PC-3 (cell line): ENCODE results near the gene DGKG. TPM values are rescaled to one million over a fixed set of nuclear protein-coding genes. Genes with fewer than 3 reads are reported as not detected.

ENCODE experiments used
- ATAC-seq: fragments of 200-7000 bp; cut with Tn5 transposase; 2 replicates; pipeline ENCODE4 v1.9.1; 2020; ENCODE audit warnings: mild to moderate bottlenecking, moderate library complexity
- BruUV-seq: library from RNA; stranded (reverse); fragments of 400-500 nt; replicated peaks from 2 replicates; lab custom pipeline; 2021; lab: Mats Ljungman, UMichigan
- CTCF ChIA-PET: fragments of 300-600 bp; sonication (Branson Sonifier 250); formaldehyde crosslinking; loops from one replicate; lab custom pipeline; 2022; ENCODE audit warnings: antibody characterized with exemption; lab: Charles Lee
- POLR2A ChIA-PET: fragments of 300-600 bp; sonication (Branson Sonifier 250); formaldehyde crosslinking; loops from one replicate; lab custom pipeline; 2022; ENCODE audit warnings: antibody characterized with exemption; ENCODE audit not compliant: unreplicated experiment; lab: Charles Lee
- DNase-seq: peaks from one replicate; pipeline ENCODE4 v3.0.0-alpha.2; 2015
- H2AFZ ChIP-seq: fragments of 300-600 bp; sonication (generic); 2 replicates; pipeline ENCODE4 v1.6.0; 2016; ENCODE audit warnings: antibody characterized with exemption, low read length
- H3F3A ChIP-seq: fragments of 300-600 bp; sonication (generic); one replicate; pipeline ENCODE4 v1.6.0; 2017; ENCODE audit warnings: antibody characterized with exemption, low read length, control low read depth, mild to moderate bottlenecking; ENCODE audit not compliant: unreplicated experiment
- H3K27ac ChIP-seq: fragments of 300-600 bp; sonication (generic); 2 replicates; pipeline ENCODE4 v1.5.1; 2016; ENCODE audit warnings: mild to moderate bottlenecking, low read length
- H3K27me3 ChIP-seq: fragments of 300-600 bp; sonication (generic); 2 replicates; pipeline ENCODE4 v1.6.1; 2016; ENCODE audit warnings: low read length, mixed read lengths
- H3K36me3 ChIP-seq: fragments of 300-600 bp; sonication (generic); 2 replicates; pipeline ENCODE4 v1.6.1; 2016; ENCODE audit warnings: low read depth, mixed run types, low read length, mixed read lengths
- H3K4me1 ChIP-seq: fragments of 300-600 bp; sonication (generic); 2 replicates; pipeline ENCODE4 v1.5.1; 2016; ENCODE audit warnings: low read length; ENCODE audit not compliant: insufficient read depth
- H3K4me2 ChIP-seq: fragments of 300-600 bp; sonication (generic); 2 replicates; pipeline ENCODE4 v1.6.0; 2016; ENCODE audit warnings: low read length
- H3K4me3 ChIP-seq: fragments of 300-600 bp; sonication (generic); 2 replicates; pipeline ENCODE4 v1.5.1; 2016; ENCODE audit warnings: mild to moderate bottlenecking, low read length, mixed read lengths
- H3K79me2 ChIP-seq: fragments of 300-600 bp; sonication (generic); 2 replicates; pipeline ENCODE4 v1.6.1; 2017; ENCODE audit warnings: low read length, mixed read lengths
- H3K9ac ChIP-seq: fragments of 300-600 bp; sonication (generic); 2 replicates; pipeline ENCODE4 v1.6.0; 2016; ENCODE audit warnings: mild to moderate bottlenecking, low read length
- H3K9me2 ChIP-seq: fragments of 300-600 bp; sonication (generic); replicated peaks from 2 replicates; pipeline ENCODE4 v1.6.1; 2016; ENCODE audit warnings: mixed run types, low read length, mixed read lengths
- H3K9me3 ChIP-seq: fragments of 300-600 bp; sonication (generic); 2 replicates; pipeline ENCODE4 v1.6.1; 2016; ENCODE audit warnings: low read length, mixed read lengths
- H4K20me1 ChIP-seq: fragments of 300-600 bp; sonication (generic); 2 replicates; pipeline ENCODE4 v1.6.1; 2016; ENCODE audit warnings: low read length, mixed read lengths
- EZH2 ChIP-seq: fragments of 300-600 bp; sonication (generic); IDR thresholded peaks from one replicate; pipeline ENCODE4 v1.6.1; 2017; ENCODE audit warnings: antibody characterized with exemption, mild to moderate bottlenecking, low read length; ENCODE audit not compliant: unreplicated experiment
- EZH2phosphoT487 ChIP-seq: fragments of 300-600 bp; sonication (generic); IDR thresholded peaks from 2 replicates; pipeline ENCODE4 v1.6.1; 2018; ENCODE audit warnings: mild to moderate bottlenecking, antibody characterized with exemption, low read length, borderline replicate concordance
- intact Hi-C: fragments of 100-400 bp; cut with micrococcal nuclease; formaldehyde crosslinking; loops from 2 replicates; pipeline ENCODE4 v1.9.0; 2023
- total RNA-seq: library from RNA; depleted of rRNA; stranded (reverse); fragments of >200 nt; gene quantifications from 2 replicates; pipeline ENCODE4 v1.2.3, GENCODE V29; 2014
- TF ChIP-seq, protein P1 (sequence below): fragments of 300-600 bp; sonication (generic); conservative IDR thresholded peaks from 2 replicates; pipeline ENCODE4 v1.5.1; 2017; ENCODE audit warnings: antibody characterized with exemption, low read depth, mild to moderate bottlenecking, low read length

DGKG gene
- total RNA-seq, 1 experiment from 2014 or later, result 2.7 TPM

DNA sequence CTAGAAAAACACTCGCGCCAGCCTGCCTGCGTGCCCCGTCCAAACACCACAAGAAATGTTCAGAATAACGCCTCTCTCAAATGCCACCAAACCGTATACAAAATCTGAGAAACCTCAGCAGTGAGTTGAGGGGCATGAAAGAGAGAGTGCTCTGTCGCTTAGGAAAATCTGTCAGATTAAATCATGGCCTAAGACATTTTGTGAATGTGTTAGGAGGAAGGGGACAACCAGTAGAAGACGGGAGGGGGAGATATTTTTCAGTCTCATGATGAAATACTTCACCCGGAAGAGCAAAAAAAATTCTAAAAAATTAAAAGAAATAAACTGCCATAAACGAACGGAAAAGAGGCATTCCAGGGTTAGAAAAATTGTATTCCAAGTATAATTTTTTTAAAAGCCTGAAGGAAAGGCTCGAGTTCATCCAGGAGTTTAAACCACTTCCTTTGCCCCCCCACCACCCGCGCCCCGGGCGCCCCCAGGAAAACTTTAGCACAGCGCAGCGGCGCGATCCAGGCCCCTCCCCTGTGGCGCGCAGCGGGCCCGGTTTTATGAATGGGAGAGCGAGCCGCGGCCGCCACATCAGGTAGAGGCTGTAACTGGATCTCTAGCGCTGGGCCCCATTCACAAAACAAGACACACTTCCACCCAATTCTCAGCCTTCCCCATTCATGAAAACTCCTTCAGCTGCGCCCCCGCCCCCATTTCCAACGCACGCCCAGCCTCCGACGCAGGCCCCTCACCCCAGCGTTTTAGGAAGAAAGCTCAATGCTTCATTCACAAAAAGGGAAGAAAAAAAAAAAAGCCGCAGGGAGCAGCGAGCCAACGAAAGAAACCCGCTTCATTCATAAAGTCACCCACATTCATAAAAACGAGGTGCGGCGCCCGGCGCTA lies 254.6 kb downstream of the DGKG start:
- intact Hi-C loops, result loop anchor here (2.0 to 10.0 kb wide), 5 partner anchors 123 to 677 kb away; partner anchors contain the start of genes CRYGS, EIF4A2 and TRA2B
- H3K9ac ChIP-seq, result peak overlapping the region; percentile 78
- ChIA-PET POLR2A (interaction anchor here (0.6 kb wide), 1 partner anchor 19 kb away, joined by 7 read pairs; no protein-coding TSS in a partner anchor), CTCF (no interaction called here)
- no peaks in the 10 kb centered on the region for H3K9me3 ChIP-seq
- BruUV-seq, result no TSS peak
- H3K4me2 ChIP-seq, result peak overlapping the region; percentile 90
- peaks cover 46% of the 10 kb centered on the region for H3K79me2 ChIP-seq
- H3K36me3 ChIP-seq, result peaks cover 16% of the 10 kb centered on the region; the same call in 1 of the 2 replicates
- H3F3A ChIP-seq, result peaks cover 4% of the 10 kb centered on the region
- ATAC-seq, result peak; percentile 29
- TF ChIP-seq, protein P1, sequence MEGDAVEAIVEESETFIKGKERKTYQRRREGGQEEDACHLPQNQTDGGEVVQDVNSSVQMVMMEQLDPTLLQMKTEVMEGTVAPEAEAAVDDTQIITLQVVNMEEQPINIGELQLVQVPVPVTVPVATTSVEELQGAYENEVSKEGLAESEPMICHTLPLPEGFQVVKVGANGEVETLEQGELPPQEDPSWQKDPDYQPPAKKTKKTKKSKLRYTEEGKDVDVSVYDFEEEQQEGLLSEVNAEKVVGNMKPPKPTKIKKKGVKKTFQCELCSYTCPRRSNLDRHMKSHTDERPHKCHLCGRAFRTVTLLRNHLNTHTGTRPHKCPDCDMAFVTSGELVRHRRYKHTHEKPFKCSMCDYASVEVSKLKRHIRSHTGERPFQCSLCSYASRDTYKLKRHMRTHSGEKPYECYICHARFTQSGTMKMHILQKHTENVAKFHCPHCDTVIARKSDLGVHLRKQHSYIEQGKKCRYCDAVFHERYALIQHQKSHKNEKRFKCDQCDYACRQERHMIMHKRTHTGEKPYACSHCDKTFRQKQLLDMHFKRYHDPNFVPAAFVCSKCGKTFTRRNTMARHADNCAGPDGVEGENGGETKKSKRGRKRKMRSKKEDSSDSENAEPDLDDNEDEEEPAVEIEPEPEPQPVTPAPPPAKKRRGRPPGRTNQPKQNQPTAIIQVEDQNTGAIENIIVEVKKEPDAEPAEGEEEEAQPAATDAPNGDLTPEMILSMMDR, result no peak
- TF ChIP-seq EZH2phosphoT487 (no peak), EZH2 (no peak)
- H3K27me3 ChIP-seq, result no peaks in the 10 kb centered on the region
- H3K4me3 ChIP-seq, result peak overlapping the region; percentile 96
- peak overlapping the region; percentile 74 for H2AFZ ChIP-seq
- peaks cover 15% of the 10 kb centered on the region; the same call in 1 of the 2 replicates for H4K20me1 ChIP-seq
- peaks cover 32% of the 10 kb centered on the region for H3K4me1 ChIP-seq
- peak; percentile 75 for DNase-seq
- H3K9me2 ChIP-seq, result no peaks in the 10 kb centered on the region
- H3K27ac ChIP-seq, result peak overlapping the region; percentile 12; the same call in 1 of the 2 replicates

DNA sequence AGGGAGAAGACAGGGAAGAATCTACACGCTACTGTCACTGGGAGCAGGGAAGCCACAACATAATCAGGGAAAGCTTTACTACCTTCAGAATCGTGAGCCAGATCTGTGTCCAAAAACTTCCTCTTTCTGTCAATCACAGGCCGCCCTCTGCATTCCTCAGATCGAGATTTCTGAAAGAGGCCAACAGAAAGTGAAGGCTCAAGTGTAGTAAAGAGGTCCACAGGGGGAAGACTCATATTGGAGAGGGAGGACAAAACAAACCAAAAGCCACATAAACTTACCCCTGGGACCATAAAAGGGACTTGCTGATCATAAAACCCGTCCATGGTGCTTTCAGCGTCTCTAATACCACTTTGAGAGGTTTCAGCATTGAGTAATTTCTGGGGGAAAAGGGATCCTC lies 256.5 kb downstream of the DGKG start:
- Histone ChIP-seq H2AFZ (no peak overlapping the region), H3K4me2 (no peak overlapping the region), H4K20me1 (peaks cover 15% of the 10 kb centered on the region; the same call in 1 of the 2 replicates), H3K9me3 (no peaks in the 10 kb centered on the region), H3K27me3 (no peaks in the 10 kb centered on the region), H3K9me2 (no peaks in the 10 kb centered on the region), H3K4me1 (peaks cover 32% of the 10 kb centered on the region), H3F3A (peaks cover 4% of the 10 kb centered on the region), H3K4me3 (no peak overlapping the region), H3K79me2 (peaks cover 47% of the 10 kb centered on the region), H3K27ac (no peak overlapping the region), H3K36me3 (peaks cover 19% of the 10 kb centered on the region; the same call in 1 of the 2 replicates), H3K9ac (no peak overlapping the region)
- TF ChIP-seq EZH2phosphoT487 (no peak), EZH2 (no peak)
- TF ChIP-seq, protein P1, result no peak
- BruUV-seq, result no TSS peak
- ChIA-PET CTCF (no interaction called here), POLR2A (no interaction called here)
- ATAC-seq (no peak), DNase-seq (no peak)
- intact Hi-C loops, result loop anchor here (10.0 kb wide), 4 partner anchors 121 to 679 kb away; partner anchors contain the start of genes CRYGS and EIF4A2
